Caco-2 (cell line): ENCODE results near the gene ZNF80. TPM values are rescaled to one million over a fixed set of nuclear protein-coding genes. Genes with fewer than 3 reads are reported as not detected.

Experiments used
- BruUV-seq: library from RNA; stranded (reverse); fragments of 400-500 nt; replicated peaks from 2 replicates; lab custom pipeline; 2021; lab: Mats Ljungman, UMichigan
- CTCF ChIA-PET: fragments of 300-600 bp; sonication (Branson Sonifier 250); formaldehyde crosslinking; loops from one replicate; lab custom pipeline; 2022; ENCODE audit warnings: antibody characterized with exemption; lab: Charles Lee
- POLR2A ChIA-PET: fragments of 300-600 bp; sonication (Branson Sonifier 250); formaldehyde crosslinking; loops from one replicate; lab custom pipeline; 2022; ENCODE audit warnings: antibody characterized with exemption; lab: Charles Lee
- DNase-seq, 2 experiments: peaks; one replicate each; pipeline versions ENCODE4 v3.0.0 to v3.0.0-alpha.2; 2020 to 2022
- H3K27me3 ChIP-seq: replicated peaks from 2 replicates; pipeline ENCODE4 v1.6.0; 2011; ENCODE audit warnings: low read length; ENCODE audit not compliant: control insufficient read depth, insufficient read depth
- H3K36me3 ChIP-seq: 2 replicates; pipeline ENCODE4 v1.5.1; 2011; ENCODE audit warnings: low read length; ENCODE audit not compliant: control insufficient read depth, insufficient read depth
- H3K4me1 ChIP-seq: fragments of 250-450 bp; sonication (Bioruptor Pico); 2 replicates; pipeline ENCODE4 v1.5.1; 2020; ENCODE audit warnings: mild to moderate bottlenecking
- H3K4me3 ChIP-seq: 2 replicates; pipeline ENCODE4 v1.5.1; 2011; ENCODE audit warnings: low read depth, mild to moderate bottlenecking, control low read depth, low read length
- H3K9me3 ChIP-seq: fragments of 250-450 bp; sonication (Bioruptor Pico); 2 replicates; pipeline ENCODE4 v1.5.1; 2020; ENCODE audit warnings: mild to moderate bottlenecking, moderate library complexity
- H3K27ac Mint-ChIP-seq: one replicate; pipeline ENCODE4 v1.8.0; 2022; ENCODE audit warnings: mixed read lengths; ENCODE audit not compliant: unreplicated experiment
- H3K27me3 Mint-ChIP-seq: one replicate; pipeline ENCODE4 v1.8.0; 2022; ENCODE audit warnings: mixed read lengths; ENCODE audit not compliant: insufficient read depth, unreplicated experiment
- H3K36me3 Mint-ChIP-seq: one replicate; pipeline ENCODE4 v1.8.0; 2022; ENCODE audit warnings: mild to moderate bottlenecking, mixed read lengths; ENCODE audit not compliant: insufficient read depth, unreplicated experiment
- H3K4me1 Mint-ChIP-seq: one replicate; pipeline ENCODE4 v1.8.0; 2022; ENCODE audit warnings: low read depth, mixed read lengths; ENCODE audit not compliant: unreplicated experiment
- H3K4me3 Mint-ChIP-seq: one replicate; pipeline ENCODE4 v1.8.0; 2022; ENCODE audit warnings: mild to moderate bottlenecking, moderate library complexity, mixed read lengths; ENCODE audit not compliant: unreplicated experiment
- H3K9me3 Mint-ChIP-seq: one replicate; pipeline ENCODE4 v1.8.0; 2022; ENCODE audit warnings: mixed read lengths; ENCODE audit not compliant: unreplicated experiment
- CTCF ChIP-seq, 2 experiments: fragments of 200-600 bp in 1 of 2; IDR thresholded peaks; 1 replicate in 1 of 2; 2 replicates in 1 of 2; pipeline versions ENCODE4 v1.5.1 to v1.8.0; 2011 to 2022; ENCODE audit warnings: antibody characterized with exemption in 1 of 2, control low read depth in 1 of 2, inconsistent platforms in 1 of 2, low read depth in 1 of 2, low read length in 1 of 2, mild to moderate bottlenecking in 1 of 2, moderate library complexity in 1 of 2; ENCODE audit not compliant: insufficient read depth in 1 of 2, severe bottlenecking in 1 of 2, unreplicated experiment in 1 of 2
- intact Hi-C: fragments of 100-400 bp; cut with micrococcal nuclease; formaldehyde crosslinking; loops from one replicate; pipeline ENCODE4 v1.10.0; 2022; ENCODE audit not compliant: unreplicated experiment
- total RNA-seq: library from RNA; stranded (reverse); gene quantifications from 2 replicates; pipeline ENCODE4 v1.2.3, GENCODE V29; 2022

Gene ZNF80
- total RNA-seq, 1 experiment from 2014 or later = not detected

GRCh38 chr3:114206342-114206741 is 31.0 kb downstream of the ZNF80 start:
- no peaks in the 10 kb centered on the region for H3K4me1 ChIP-seq
- TF ChIP-seq CTCF (IDR thresholded peaks at IDR 0.05; ENCODE audit: insufficient read depth in 1 of 2, low read depth in 1 of 2, low read length in 1 of 2, severe bottlenecking in 1 of 2, unreplicated experiment in 1 of 2) = no peak
- H3K4me1 Mint-ChIP-seq = no peaks in the 10 kb centered on the region
- no peaks in the 10 kb centered on the region for H3K36me3 ChIP-seq
- H3K9me3 ChIP-seq = no peaks in the 10 kb centered on the region
- DNase-seq = no peak
- H3K4me3 ChIP-seq = no peak overlapping the region
- H3K27me3 ChIP-seq = no peaks in the 10 kb centered on the region
- ChIA-PET CTCF (no interaction called here), POLR2A (no interaction called here)
- H3K27ac Mint-ChIP-seq = no peak overlapping the region
- intact Hi-C loops = no loop called here
- peaks cover 9% of the 10 kb centered on the region for H3K27me3 Mint-ChIP-seq
- no peaks in the 10 kb centered on the region for H3K36me3 Mint-ChIP-seq
- H3K4me3 Mint-ChIP-seq = no peak overlapping the region
- no peaks in the 10 kb centered on the region for H3K9me3 Mint-ChIP-seq
- BruUV-seq = no TSS peak

GRCh38 chr3:114205541-114205940 is 31.8 kb downstream of the ZNF80 start:
- Mint-ChIP-seq H3K4me3 (no peak overlapping the region), H3K4me1 (no peaks in the 10 kb centered on the region), H3K27me3 (peaks cover 9% of the 10 kb centered on the region), H3K36me3 (no peaks in the 10 kb centered on the region), H3K27ac (no peak overlapping the region), H3K9me3 (no peaks in the 10 kb centered on the region)
- H3K36me3 ChIP-seq = no peaks in the 10 kb centered on the region
- no TSS peak for BruUV-seq
- no peaks in the 10 kb centered on the region for H3K9me3 ChIP-seq
- ChIA-PET POLR2A (no interaction called here), CTCF (no interaction called here)
- DNase-seq = no peak
- H3K4me3 ChIP-seq = no peak overlapping the region
- H3K27me3 ChIP-seq = no peaks in the 10 kb centered on the region
- intact Hi-C loops = no loop called here
- H3K4me1 ChIP-seq = no peaks in the 10 kb centered on the region
- no peak for TF ChIP-seq CTCF (IDR thresholded peaks at IDR 0.05; ENCODE audit: insufficient read depth in 1 of 2, low read depth in 1 of 2, low read length in 1 of 2, severe bottlenecking in 1 of 2, unreplicated experiment in 1 of 2)

GRCh38 chr3:114194750-114195149 is 42.6 kb downstream of the ZNF80 start:
- intact Hi-C loops = no loop called here
- no peak overlapping the region for H3K4me3 ChIP-seq
- ChIA-PET CTCF (no interaction called here), POLR2A (no interaction called here)
- H3K27ac Mint-ChIP-seq = no peak overlapping the region
- H3K9me3 ChIP-seq = no peaks in the 10 kb centered on the region
- DNase-seq = no peak
- H3K36me3 Mint-ChIP-seq = no peaks in the 10 kb centered on the region
- H3K9me3 Mint-ChIP-seq = no peaks in the 10 kb centered on the region
- no peak for TF ChIP-seq CTCF (IDR thresholded peaks at IDR 0.05; ENCODE audit: insufficient read depth in 1 of 2, low read depth in 1 of 2, low read length in 1 of 2, severe bottlenecking in 1 of 2, unreplicated experiment in 1 of 2)
- no peaks in the 10 kb centered on the region for H3K4me1 ChIP-seq
- H3K27me3 ChIP-seq = no peaks in the 10 kb centered on the region
- no TSS peak for BruUV-seq
- H3K4me1 Mint-ChIP-seq = no peaks in the 10 kb centered on the region
- no peak overlapping the region for H3K4me3 Mint-ChIP-seq
- no peaks in the 10 kb centered on the region for H3K36me3 ChIP-seq
- H3K27me3 Mint-ChIP-seq = peaks cover 5% of the 10 kb centered on the region
